ENCODE data around the gene APPL2.

- TF ChIP-seq CTCF (IDR thresholded peaks at IDR 0.05), result no peak
- no peak for TF ChIP-seq POLR2A (IDR thresholded peaks at IDR 0.05)
These were observed 43.2 kb downstream of the APPL2 start for GRCh38 chr12:105192624-105193225.
